Muscle layer of colon (tissue), 2 donors: ENCODE measurements around the gene ITSN2.
"Not testable (repeated sequence)": the region's sequence is repeated elsewhere in the genome, so short reads cannot be mapped to it uniquely, and the experiment has no call there.

Experiments used
- H3K27ac ChIP-seq: one replicate; pipeline ENCODE4 v1.7.0; 2013; ENCODE audit warnings: low read depth, mild to moderate bottlenecking, low read length, moderate library complexity
- H3K27me3 ChIP-seq, 2 donors: one replicate each; pipeline ENCODE4 v1.7.0; 2013; ENCODE audit warnings: low read length in 2 of 2, mild to moderate bottlenecking in 2 of 2; ENCODE audit not compliant: insufficient read depth in 2 of 2, control insufficient read depth in 1 of 2
- H3K36me3 ChIP-seq: one replicate; pipeline ENCODE4 v1.7.0; 2013; ENCODE audit warnings: mild to moderate bottlenecking, low read length; ENCODE audit not compliant: insufficient read depth
- H3K4me1 ChIP-seq: one replicate; pipeline ENCODE4 v1.7.0; 2013; ENCODE audit warnings: mild to moderate bottlenecking, low read length; ENCODE audit not compliant: insufficient read depth
- H3K4me3 ChIP-seq, 2 donors: one replicate each; pipeline ENCODE4 v1.7.0; 2013; ENCODE audit warnings: low read length in 2 of 2, low read depth in 1 of 2, mild to moderate bottlenecking in 1 of 2, moderate library complexity in 1 of 2
- H3K9ac ChIP-seq: one replicate; pipeline ENCODE4 v1.7.0; 2013; ENCODE audit warnings: low read length
- H3K9me3 ChIP-seq: one replicate; pipeline ENCODE4 v1.7.0; 2013; ENCODE audit warnings: mild to moderate bottlenecking, low read length
- donor health status: abdominal sarcoma.
- donor health status: Adenocarcinoma of cecum.

The ITSN2 gene

DNA sequence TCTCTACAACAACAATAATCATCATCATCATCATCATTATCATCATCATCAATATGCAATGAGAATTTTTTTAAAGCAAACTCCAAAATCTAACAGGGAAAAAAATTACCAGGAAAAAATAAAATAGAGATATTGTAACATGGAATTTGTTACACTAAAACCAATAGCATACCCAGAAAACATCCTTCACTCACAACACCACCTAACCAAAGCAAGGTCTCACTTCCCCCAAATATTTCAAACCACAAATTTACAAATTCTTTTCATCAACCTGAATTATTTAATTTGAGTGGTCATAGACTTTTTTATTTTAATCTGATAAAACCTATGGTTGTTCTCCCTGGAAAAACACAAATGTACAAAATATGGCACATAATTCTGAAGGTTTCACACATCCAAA lies 11.2 kb downstream of the ITSN2 start:
- Histone ChIP-seq H3K4me1 (peaks cover 12% of the 10 kb centered on the region), H3K27me3 (no peaks in the 10 kb centered on the region), H3K27ac (no peak overlapping the region)

DNA sequence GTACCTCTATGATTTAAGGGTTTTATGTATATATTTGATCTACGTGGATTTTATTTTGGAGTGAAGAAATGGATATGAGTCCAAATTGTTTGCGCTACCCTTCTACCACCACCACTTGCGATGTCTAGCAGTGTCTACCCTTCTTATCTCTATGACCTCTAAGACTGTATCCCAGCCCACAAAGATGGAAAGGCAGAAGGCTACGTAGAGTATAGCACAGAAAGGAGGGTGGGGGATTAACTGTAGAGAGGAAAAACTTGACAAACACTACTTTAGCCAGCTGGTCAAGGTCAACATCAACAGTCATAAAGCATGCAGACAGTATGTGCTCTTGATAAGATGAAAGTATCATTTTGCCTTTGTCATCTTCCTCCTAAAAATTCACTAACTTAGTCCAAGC lies 14.4 kb downstream of the ITSN2 start:
- Histone ChIP-seq H3K9me3 (no peaks in the 10 kb centered on the region), H3K27me3 (no peaks in the 10 kb centered on the region), H3K36me3 (no peaks in the 10 kb centered on the region), H3K4me1 (no peaks in the 10 kb centered on the region), H3K9ac (no peak overlapping the region), H3K4me3 (no peak overlapping the region), H3K27ac (no peak overlapping the region)

More for the DNA sequence above, 11.2 kb downstream of the ITSN2 start:
- H3K9ac ChIP-seq, result no peak overlapping the region
- H3K36me3 ChIP-seq, result no peaks in the 10 kb centered on the region
- H3K9me3 ChIP-seq, result no peaks in the 10 kb centered on the region
- H3K4me3 ChIP-seq, result no peak overlapping the region

DNA sequence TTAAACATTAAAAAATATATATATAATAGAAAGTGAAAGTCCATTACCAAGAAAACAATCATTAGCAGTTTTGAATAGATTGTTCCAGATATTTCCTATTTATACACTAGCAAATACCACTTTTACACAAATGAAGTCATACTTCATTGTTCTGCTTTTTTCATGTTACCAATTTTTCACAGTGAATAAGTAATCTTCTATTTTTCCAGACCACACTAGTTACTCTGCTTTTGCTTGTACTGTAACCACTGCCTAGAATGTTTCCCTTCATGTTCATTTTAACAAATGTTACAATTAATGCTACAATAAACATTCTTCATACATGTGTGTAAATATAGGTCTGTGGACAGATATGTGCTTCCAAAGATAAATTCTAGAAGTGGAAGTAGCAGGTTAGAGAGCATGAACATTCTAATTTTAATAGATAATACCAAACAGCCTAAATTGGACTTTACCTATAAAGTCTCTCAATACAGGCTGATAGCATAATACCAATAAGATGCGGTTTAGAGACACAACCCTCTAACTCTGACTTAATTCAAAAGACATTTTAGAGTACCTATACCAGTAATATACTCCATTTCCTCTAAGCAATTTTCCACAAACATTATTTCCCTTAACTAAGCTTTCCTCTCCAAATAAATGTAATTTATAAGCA lies 17.0 kb downstream of the ITSN2 start:
- Histone ChIP-seq H3K4me3 (no peak overlapping the region), H3K9me3 (no peaks in the 10 kb centered on the region), H3K27ac (no peak overlapping the region), H3K4me1 (no peaks in the 10 kb centered on the region), H3K36me3 (no peaks in the 10 kb centered on the region), H3K27me3 (no peaks in the 10 kb centered on the region), H3K9ac (no peak overlapping the region)

DNA sequence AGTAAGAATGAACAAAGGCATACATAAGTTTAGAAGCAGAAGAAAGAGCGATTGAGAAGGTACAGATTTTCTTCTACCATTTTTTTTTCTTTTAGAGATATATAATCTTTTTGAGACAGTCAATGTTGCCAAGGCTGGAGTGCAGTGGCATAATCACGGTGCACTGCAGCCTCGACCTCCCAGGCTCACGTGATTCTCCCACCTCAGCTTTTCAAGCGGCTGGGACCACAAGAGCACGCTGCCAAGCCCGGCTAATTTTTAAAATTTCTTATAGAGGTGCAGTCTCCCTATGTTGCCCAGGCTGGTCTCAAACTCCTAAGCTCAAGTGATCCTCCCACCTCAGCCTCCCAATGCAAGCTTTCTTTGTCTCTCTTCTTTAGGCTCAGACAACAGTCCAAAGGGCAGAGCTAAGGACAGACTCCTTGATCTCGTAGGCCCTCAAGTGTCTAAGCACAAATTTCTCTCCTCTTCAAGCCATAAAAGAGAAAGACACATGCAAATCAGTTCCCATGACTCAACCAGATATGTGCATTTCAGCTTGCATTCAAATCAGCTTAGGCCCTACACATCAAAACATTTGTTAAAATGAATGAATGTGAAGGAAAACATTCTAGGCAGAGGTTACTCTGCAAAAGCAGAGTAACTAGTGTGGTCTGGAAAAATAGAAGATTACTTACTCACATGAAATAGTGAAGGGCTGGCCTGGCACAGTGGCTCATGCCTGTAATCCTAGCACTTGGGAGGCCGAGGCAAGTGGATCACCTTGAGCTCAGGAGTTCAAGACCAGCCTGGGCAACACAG lies 18.0 kb downstream of the ITSN2 start:
- H3K9ac ChIP-seq, result no peak overlapping the region
- H3K4me3 ChIP-seq, result no peak overlapping the region
- no peaks in the 10 kb centered on the region for H3K4me1 ChIP-seq
- no peaks in the 10 kb centered on the region for H3K27me3 ChIP-seq
- no peak overlapping the region for H3K27ac ChIP-seq
- H3K36me3 ChIP-seq, result no peaks in the 10 kb centered on the region
- H3K9me3 ChIP-seq, result no peaks in the 10 kb centered on the region

DNA sequence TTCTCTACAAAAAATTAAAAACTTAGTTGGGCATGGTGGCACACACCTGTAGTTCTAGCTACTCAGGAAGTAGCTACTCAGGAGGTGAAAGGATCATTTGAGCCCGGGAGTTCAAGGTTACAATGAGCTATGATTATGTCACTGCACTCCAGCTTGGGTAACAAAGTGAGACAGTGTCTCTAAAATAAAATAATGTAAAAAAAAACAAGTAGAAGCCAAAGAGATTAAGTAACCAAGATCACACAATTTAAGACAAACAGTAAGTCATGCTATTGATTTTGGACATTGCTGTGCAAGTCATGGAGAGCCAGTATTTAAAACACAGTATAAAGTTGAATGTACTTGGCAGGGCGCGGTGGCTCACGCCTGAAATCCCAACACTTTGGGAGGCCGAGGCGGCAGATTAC lies 20.5 kb downstream of the ITSN2 start:
- peaks cover 4% of the 10 kb centered on the region for H3K4me1 ChIP-seq
- H3K9me3 ChIP-seq, result no peaks in the 10 kb centered on the region
- no peak overlapping the region for H3K27ac ChIP-seq
- H3K9ac ChIP-seq, result no peak overlapping the region
- H3K27me3 ChIP-seq, result no peaks in the 10 kb centered on the region
- H3K36me3 ChIP-seq, result no peaks in the 10 kb centered on the region
- no peak overlapping the region for H3K4me3 ChIP-seq

DNA sequence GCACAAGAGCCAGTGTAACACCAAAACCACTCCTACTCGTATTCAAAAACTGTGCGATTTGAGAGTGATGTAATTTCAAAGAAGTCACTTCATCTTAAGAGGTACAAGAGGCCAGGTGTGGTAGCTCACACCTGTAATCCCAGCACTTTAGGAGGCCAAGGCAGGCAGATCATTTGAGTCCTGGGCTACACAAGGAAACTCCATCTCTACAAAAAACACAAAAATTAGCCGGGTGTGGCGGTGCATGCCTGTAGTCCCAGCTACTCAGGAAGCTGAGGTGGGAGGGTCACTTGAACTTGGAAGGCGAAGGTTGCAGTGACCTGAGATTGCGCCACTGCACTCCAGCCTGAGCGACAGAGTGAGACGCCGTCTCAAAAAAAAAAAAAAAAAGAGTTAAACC lies 21.2 kb downstream of the ITSN2 start:
- not testable (repeated sequence) for H3K27me3 ChIP-seq, H3K9ac ChIP-seq, H3K27ac ChIP-seq, H3K4me3 ChIP-seq, H3K36me3 ChIP-seq, H3K4me1 ChIP-seq, H3K9me3 ChIP-seq

DNA sequence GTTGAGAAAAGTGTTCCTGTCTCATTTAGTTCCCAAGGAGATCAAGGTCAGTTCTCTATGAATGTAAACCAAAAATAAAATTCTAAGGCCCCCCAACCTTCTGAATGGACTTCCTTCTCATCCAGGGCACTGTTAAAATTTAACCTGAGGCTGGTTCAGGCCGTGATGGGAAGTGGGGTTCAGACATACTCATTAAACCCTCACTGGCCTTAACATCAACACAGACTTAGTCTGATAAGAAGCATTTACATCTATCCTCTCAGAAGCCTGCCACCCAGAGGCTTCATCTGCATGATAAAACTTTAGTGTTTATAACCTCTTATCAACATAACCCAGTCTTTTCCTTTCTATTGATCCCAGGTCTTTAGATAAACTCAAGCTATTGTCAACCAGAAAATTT lies 22.4 kb downstream of the ITSN2 start:
- H3K9ac ChIP-seq, result no peak overlapping the region
- no peaks in the 10 kb centered on the region for H3K27me3 ChIP-seq
- H3K36me3 ChIP-seq, result no peaks in the 10 kb centered on the region
- H3K27ac ChIP-seq, result no peak overlapping the region
- no peak overlapping the region for H3K4me3 ChIP-seq
- peaks cover 11% of the 10 kb centered on the region for H3K4me1 ChIP-seq
- no peaks in the 10 kb centered on the region for H3K9me3 ChIP-seq

DNA sequence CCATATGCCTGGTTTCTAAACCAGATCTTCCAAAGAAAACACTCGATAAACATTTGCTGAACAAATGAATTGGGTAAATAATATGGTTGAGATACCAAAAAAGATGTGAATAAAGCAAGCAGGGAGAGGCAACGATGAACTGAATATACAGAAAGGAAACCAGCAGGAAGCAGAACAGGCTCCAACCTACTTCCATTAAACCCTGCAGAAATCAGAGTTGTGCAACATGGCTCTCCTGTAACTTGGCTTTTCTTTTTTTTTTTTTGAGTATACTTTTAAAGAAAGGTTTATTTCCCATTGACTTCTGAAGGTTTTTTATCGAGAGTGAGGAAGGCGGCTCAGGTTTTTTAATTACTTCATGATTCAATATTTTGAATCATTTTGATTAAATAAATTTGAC lies 23.5 kb downstream of the ITSN2 start:
- H3K4me3 ChIP-seq, result no peak overlapping the region
- no peaks in the 10 kb centered on the region for H3K9me3 ChIP-seq
- H3K36me3 ChIP-seq, result no peaks in the 10 kb centered on the region
- no peak overlapping the region for H3K9ac ChIP-seq
- H3K27ac ChIP-seq, result no peak overlapping the region
- peaks cover 12% of the 10 kb centered on the region for H3K4me1 ChIP-seq
- H3K27me3 ChIP-seq, result no peaks in the 10 kb centered on the region

DNA sequence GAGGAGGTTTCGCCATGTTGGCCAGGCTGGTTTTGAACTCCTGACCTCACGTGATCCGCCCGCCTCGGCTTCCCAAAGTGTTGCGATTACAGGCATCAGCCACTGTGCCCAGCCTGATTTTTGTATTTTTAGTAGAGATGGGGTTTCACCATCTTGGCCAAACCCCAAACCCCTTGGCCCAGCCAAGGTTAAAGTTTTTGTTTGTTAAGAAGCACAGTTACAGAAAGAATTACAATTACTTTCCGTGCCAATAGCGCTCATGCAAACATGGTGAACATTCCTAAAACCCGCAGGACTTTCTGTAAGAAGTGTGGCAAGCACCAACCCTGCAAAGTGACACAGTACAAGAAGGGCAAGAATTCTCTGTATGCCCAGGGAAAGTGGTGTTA lies 26.1 kb downstream of the ITSN2 start:
- peaks cover 17% of the 10 kb centered on the region for H3K4me1 ChIP-seq
- no peak overlapping the region for H3K9ac ChIP-seq
- no peaks in the 10 kb centered on the region for H3K36me3 ChIP-seq
- no peaks in the 10 kb centered on the region for H3K27me3 ChIP-seq
- no peak overlapping the region for H3K27ac ChIP-seq
- H3K4me3 ChIP-seq, result no peak overlapping the region
- no peaks in the 10 kb centered on the region for H3K9me3 ChIP-seq

DNA sequence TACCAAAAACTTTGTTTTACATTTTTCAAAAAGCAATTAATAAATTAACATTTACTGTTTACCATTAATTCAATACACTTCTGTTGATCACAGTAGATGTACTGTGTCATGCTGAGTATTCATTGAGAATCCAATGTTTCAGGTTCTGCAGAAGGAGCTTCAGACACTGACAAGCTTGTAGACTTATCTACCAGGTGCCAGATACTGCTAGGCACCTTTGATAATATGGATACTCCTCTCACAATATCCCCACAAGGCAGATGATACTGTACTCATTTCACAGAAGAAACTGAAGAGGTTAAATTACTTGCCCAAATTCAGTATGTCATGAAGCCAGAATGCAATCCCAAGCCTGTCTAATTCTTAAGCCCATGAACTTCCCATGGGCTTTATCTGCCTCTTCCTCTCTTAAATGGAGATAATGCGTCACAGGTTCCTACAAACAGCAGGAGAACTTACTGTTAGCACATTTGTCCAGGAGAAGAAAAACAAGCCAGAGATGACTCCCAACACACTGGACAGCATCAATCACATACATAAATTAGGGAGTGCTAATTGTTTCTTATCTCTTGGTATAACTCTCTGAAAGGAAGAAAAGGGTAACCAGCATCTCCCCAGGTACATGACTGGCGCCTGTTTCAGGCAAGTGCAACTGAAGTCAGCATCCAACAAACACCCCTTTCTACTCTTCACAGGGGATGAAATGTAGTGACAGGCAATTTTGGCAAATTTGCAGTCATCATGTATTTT lies 27.4 kb downstream of the ITSN2 start:
- H3K4me1 ChIP-seq, result peaks cover 17% of the 10 kb centered on the region
- H3K9me3 ChIP-seq, result no peaks in the 10 kb centered on the region
- H3K36me3 ChIP-seq, result no peaks in the 10 kb centered on the region
- no peaks in the 10 kb centered on the region for H3K27me3 ChIP-seq
- H3K4me3 ChIP-seq, result no peak overlapping the region
- H3K27ac ChIP-seq, result no peak overlapping the region
- no peak overlapping the region for H3K9ac ChIP-seq

DNA sequence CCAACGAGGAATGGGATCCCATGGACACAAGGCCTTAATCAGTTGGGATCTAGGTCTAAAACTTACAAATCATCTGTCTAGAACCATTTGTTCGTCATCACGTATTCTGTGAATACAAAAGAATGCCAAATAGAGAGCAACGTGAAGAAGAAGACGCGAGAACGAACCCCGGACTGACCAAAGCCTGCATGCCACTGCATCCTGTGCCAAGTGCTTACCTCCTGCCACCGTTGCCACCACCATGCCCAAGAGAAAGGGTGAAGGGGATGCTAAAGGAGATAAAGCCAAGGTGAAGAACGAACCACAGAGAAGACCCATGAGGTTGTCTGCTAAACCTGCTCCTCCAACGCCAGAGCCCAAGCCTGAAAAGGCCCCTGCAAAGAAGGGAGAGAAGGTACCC lies 30.2 kb downstream of the ITSN2 start:
- no peaks in the 10 kb centered on the region for H3K9me3 ChIP-seq
- H3K36me3 ChIP-seq, result no peaks in the 10 kb centered on the region
- no peaks in the 10 kb centered on the region for H3K27me3 ChIP-seq
- H3K9ac ChIP-seq, result no peak overlapping the region
- no peak overlapping the region for H3K27ac ChIP-seq
- H3K4me1 ChIP-seq, result peaks cover 13% of the 10 kb centered on the region
- H3K4me3 ChIP-seq, result no peak overlapping the region
